ENCODE data around the gene APBB1IP. TPM values are rescaled to one million over a fixed set of nuclear protein-coding genes. Genes with fewer than 3 reads are reported as not detected.

APBB1IP gene
- total RNA-seq, 4 donors from 2014 or later: 3.3 to 32.2 (median 4.9) TPM

DNA sequence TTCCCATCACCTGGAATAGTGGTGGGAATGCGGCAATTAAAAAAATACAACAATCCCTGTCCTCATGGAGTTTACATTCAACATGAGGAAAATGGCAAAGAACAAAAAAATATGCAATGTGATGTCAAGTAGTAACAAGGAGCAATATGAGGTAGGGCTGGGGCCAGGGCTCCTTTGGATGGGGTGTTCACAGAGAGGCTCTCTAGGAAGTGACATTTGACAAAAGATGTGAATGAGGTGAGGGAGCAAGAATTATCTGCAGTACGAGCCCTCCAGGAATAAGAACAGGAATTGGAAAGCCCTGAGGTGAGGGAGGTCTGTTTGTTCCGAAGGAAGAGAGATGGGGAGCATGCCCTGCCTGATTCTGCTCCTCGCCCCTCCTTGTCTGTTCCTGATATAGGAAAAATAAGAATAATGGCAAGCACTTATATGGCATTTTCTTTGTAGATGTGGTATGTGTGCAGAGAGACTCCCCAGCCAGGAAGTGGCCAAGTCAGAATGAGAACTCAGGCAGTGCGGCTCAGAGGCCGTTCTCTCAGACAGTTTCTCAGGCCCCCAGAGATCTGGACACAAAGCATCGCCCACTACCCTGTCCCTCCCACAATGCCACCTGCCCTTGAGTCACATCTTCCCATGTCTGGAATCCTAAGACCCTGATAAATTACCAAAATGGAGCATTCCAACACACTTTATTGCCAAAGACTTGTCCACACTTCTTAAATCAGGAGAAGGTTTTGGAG lies 105.6 kb downstream of the APBB1IP start:
- Histone ChIP-seq H3K36me3 (no peaks in the 10 kb centered on the region), H3K27me3 (no peaks in the 10 kb centered on the region), H3K9me3 (no peaks in the 10 kb centered on the region), H3K4me3 (no peak overlapping the region), H3K4me1 (no peaks in the 10 kb centered on the region), H3K27ac (peak overlapping the region in 1 of 4 donors; percentile 8)
- no peak for TF ChIP-seq CTCF (IDR thresholded peaks at IDR 0.05)
- no peak for TF ChIP-seq POLR2A (IDR thresholded peaks at IDR 0.05)
- DNase-seq: no peak

DNA sequence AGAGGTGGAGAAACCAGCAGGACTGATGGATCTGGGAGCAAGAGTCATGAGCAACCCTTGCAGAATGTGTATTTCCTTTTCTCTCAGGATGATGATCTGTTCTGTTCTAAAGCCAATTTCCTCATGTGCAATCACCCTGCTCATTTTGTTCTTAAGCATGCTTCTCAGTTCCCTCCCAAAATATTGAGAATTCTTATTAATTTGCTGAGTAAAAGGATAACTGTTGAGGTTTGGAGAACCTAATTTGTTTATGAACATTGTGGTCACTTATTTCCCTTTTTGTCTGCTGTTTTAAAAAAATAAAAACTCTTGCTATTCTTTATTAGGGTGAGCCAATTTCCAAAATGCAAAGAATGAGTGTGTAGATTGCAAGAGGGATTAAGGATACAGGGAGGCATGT lies 106.8 kb downstream of the APBB1IP start:
- Histone ChIP-seq H3K27ac (peak overlapping the region in 1 of 4 donors; percentile 8), H3K9me3 (no peaks in the 10 kb centered on the region), H3K27me3 (no peaks in the 10 kb centered on the region), H3K36me3 (no peaks in the 10 kb centered on the region), H3K4me1 (no peaks in the 10 kb centered on the region), H3K4me3 (no peak overlapping the region)
- TF ChIP-seq CTCF (IDR thresholded peaks at IDR 0.05) (no peak), POLR2A (IDR thresholded peaks at IDR 0.05) (no peak)
- DNase-seq: no peak

GRCh38 chr10:26550774-26551526 lies 112.8 kb downstream of the APBB1IP start:
- no peaks in the 10 kb centered on the region for H3K27me3 ChIP-seq
- DNase-seq: no peak
- H3K4me1 ChIP-seq: peaks cover 0 to 6% (median 0%) of the 10 kb centered on the region in 4 donors
- TF ChIP-seq CTCF (IDR thresholded peaks at IDR 0.05) (peak in 3 of 6 experiments; percentile 24 to 49 (median 32)), POLR2A (IDR thresholded peaks at IDR 0.05) (no peak)
- no peak overlapping the region for H3K27ac ChIP-seq
- H3K4me3 ChIP-seq: no peak overlapping the region
- H3K9me3 ChIP-seq: no peaks in the 10 kb centered on the region
- no peaks in the 10 kb centered on the region for H3K36me3 ChIP-seq

GRCh38 chr10:26554246-26554645 lies 116.1 kb downstream of the APBB1IP start:
- DNase-seq: no peak
- no peak overlapping the region for H3K27ac ChIP-seq
- TF ChIP-seq CTCF (IDR thresholded peaks at IDR 0.05): no peak
- peaks cover 0 to 15% (median 0%) of the 10 kb centered on the region in 4 donors for H3K4me1 ChIP-seq
- H3K36me3 ChIP-seq: no peaks in the 10 kb centered on the region
- H3K9me3 ChIP-seq: no peaks in the 10 kb centered on the region
- H3K4me3 ChIP-seq: no peak overlapping the region
- no peaks in the 10 kb centered on the region for H3K27me3 ChIP-seq

- no peak for TF ChIP-seq POLR2A (IDR thresholded peaks at IDR 0.05)
- no peak for TF ChIP-seq CTCF (IDR thresholded peaks at IDR 0.05)
- no peaks in the 10 kb centered on the region for H3K9me3 ChIP-seq
- no peak overlapping the region for H3K4me3 ChIP-seq
- H3K27me3 ChIP-seq: no peaks in the 10 kb centered on the region
- H3K27ac ChIP-seq: peak overlapping the region in 2 of 4 donors; percentile 20 to 67
- H3K36me3 ChIP-seq: no peaks in the 10 kb centered on the region
- DNase-seq: peak in 1 of 3 donors; percentile 87
- H3K4me1 ChIP-seq: peaks cover 0 to 15% (median 0%) of the 10 kb centered on the region in 4 donors
Measured at GRCh38 chr10:26555719-26556368, 117.7 kb downstream of the APBB1IP start.
